HepG2 (cell line): ENCODE results near the gene PYGO1. TPM values are rescaled to one million over a fixed set of nuclear protein-coding genes. Genes with fewer than 3 reads are reported as not detected.

Experiments
- ATAC-seq: fragments of 200-7000 bp; cut with Tn5 transposase; 3 replicates; pipeline ENCODE4 v1.9.1; 2020; ENCODE audit warnings: mild to moderate bottlenecking, moderate library complexity
- BruUV-seq: library from RNA; stranded (reverse); fragments of 400-500 nt; replicated peaks from 2 replicates; lab custom pipeline; 2021; lab: Mats Ljungman, UMichigan
- CTCF ChIA-PET: fragments of 300-600 bp; formaldehyde crosslinking; extraction: SDS; loops from one replicate; lab custom pipeline; 2021; ENCODE audit warnings: low total read pairs, inconsistent platforms, low intra/inter-chr PET ratio; lab: Yijun Ruan, JAX
- POLR2A ChIA-PET: fragments of 350-600 bp; sonication (Branson Sonifier 250); formaldehyde crosslinking; loops from one replicate; lab custom pipeline; 2020; ENCODE audit warnings: antibody characterized with exemption, inconsistent platforms; lab: Yijun Ruan, JAX
- DNase-seq: peaks from one replicate; pipeline ENCODE4 v3.0.0-alpha.2; 2015; ENCODE audit warnings: low spot score
- FAIRE-seq: peaks from 3 replicates; lab custom pipeline; 2011; peaks lifted over from hg19 to GRCh38; lab: Jason Lieb, UNC
- H2AFZ ChIP-seq: one replicate; pipeline ENCODE4 v1.6.1; 2011; ENCODE audit warnings: low read length, inconsistent platforms
- H3K27ac ChIP-seq: fragments of 300-600 bp; 3 replicates; pipeline ENCODE4 v1.8.0; 2011; ENCODE audit warnings: mixed run types, mild to moderate bottlenecking, mixed read lengths, low read length, inconsistent platforms; ENCODE audit not compliant: insufficient read depth; ENCODE audit errors: extremely low read length
- H3K27me3 ChIP-seq, 2 experiments: fragments of 200-600 bp in 1 of 2; 2 replicates in 1 of 2; 3 replicates in 1 of 2; pipeline versions ENCODE4 v1.6.0 to v1.8.0; 2011; ENCODE audit warnings: low read length in 2 of 2, mild to moderate bottlenecking in 2 of 2, moderate library complexity in 2 of 2, inconsistent platforms in 1 of 2; ENCODE audit not compliant: insufficient read depth in 2 of 2, control insufficient read depth in 1 of 2
- H3K36me3 ChIP-seq, 2 experiments: fragments of 200-600 bp in 1 of 2; replicated peaks in 1 of 2; 2 replicates in 1 of 2; 3 replicates in 1 of 2; pipeline versions ENCODE4 v1.5.1 to v1.8.0; 2011; ENCODE audit warnings: low read length in 2 of 2, inconsistent platforms in 1 of 2; ENCODE audit not compliant: insufficient read depth in 2 of 2, control insufficient read depth in 1 of 2
- H3K4me1 ChIP-seq: 2 replicates; pipeline ENCODE4 v1.5.1; 2012; ENCODE audit warnings: low read length, inconsistent platforms; ENCODE audit not compliant: insufficient read depth
- H3K4me2 ChIP-seq: 2 replicates; pipeline ENCODE4 v1.6.0; 2011; ENCODE audit warnings: low read depth, low read length, inconsistent platforms
- H3K4me3 ChIP-seq, 3 experiments: fragments of 200-600 bp in 1 of 3; sonication (generic), shearing (Covaris generic) in 1 of 3; replicated peaks in 1 of 3; 2 replicates each; pipeline ENCODE4 v1.5.1; 2011 to 2016; ENCODE audit warnings: low read length in 3 of 3, inconsistent platforms in 2 of 3, low read depth in 2 of 3, mild to moderate bottlenecking in 2 of 3, control low read depth in 1 of 3, mixed read lengths in 1 of 3; ENCODE audit not compliant: insufficient read depth in 1 of 3
- H3K79me2 ChIP-seq: one replicate; pipeline ENCODE4 v1.6.1; 2011; ENCODE audit warnings: low read length, inconsistent platforms; ENCODE audit not compliant: insufficient read depth
- H3K9ac ChIP-seq: 2 replicates; pipeline ENCODE4 v1.6.0; 2011; ENCODE audit warnings: mild to moderate bottlenecking, low read depth, low read length, inconsistent platforms; ENCODE audit not compliant: insufficient read depth
- H3K9me3 ChIP-seq: 2 replicates; pipeline ENCODE4 v1.5.1; 2012; ENCODE audit warnings: mild to moderate bottlenecking, low read length
- H4K20me1 ChIP-seq: 2 replicates; pipeline ENCODE4 v1.6.0; 2011; ENCODE audit warnings: inconsistent platforms, mild to moderate bottlenecking, low read length, moderate library complexity; ENCODE audit not compliant: insufficient read depth
- ATM ChIP-seq: fragments of 450-650 bp; IDR thresholded peaks from 2 replicates; pipeline ENCODE4 v1.7.1; 2017; ENCODE audit warnings: mild to moderate bottlenecking, borderline replicate concordance
- CREB1 ChIP-seq, 2 experiments: fragments of 450-650 bp in 1 of 2; IDR thresholded peaks; 2 replicates each; pipeline ENCODE4 v1.6.1; 2016 to 2017; ENCODE audit warnings: control low read depth in 1 of 2, mild to moderate bottlenecking in 1 of 2, missing compliant biosample characterization in 1 of 2, missing genetic modification characterization in 1 of 2
- EED ChIP-seq: sonication (generic); formaldehyde crosslinking; IDR thresholded peaks from 2 replicates; pipeline ENCODE4 v1.5.0; 2020; ENCODE audit warnings: mild to moderate bottlenecking, missing genetic modification reagents
- ESRRA ChIP-seq: sonication (generic); formaldehyde crosslinking; IDR thresholded peaks from 2 replicates; pipeline ENCODE4 v1.5.1; 2020; ENCODE audit warnings: mild to moderate bottlenecking, low read depth, missing genetic modification reagents
- HMGA1 ChIP-seq: sonication (generic); formaldehyde crosslinking; conservative IDR thresholded peaks from 2 replicates; pipeline ENCODE4 v1.4.0; 2020; ENCODE audit warnings: missing genetic modification reagents
- KLF12 ChIP-seq: sonication (generic); formaldehyde crosslinking; IDR thresholded peaks from 2 replicates; pipeline ENCODE4 v1.4.0; 2020; ENCODE audit warnings: missing genetic modification reagents, borderline replicate concordance
- MATR3 ChIP-seq: sonication (generic); formaldehyde crosslinking; IDR thresholded peaks from 2 replicates; pipeline ENCODE4 v1.4.0; 2020; ENCODE audit warnings: missing genetic modification reagents
- NR2F2 ChIP-seq: IDR thresholded peaks from 2 replicates; pipeline ENCODE4 v1.6.1; 2012; ENCODE audit warnings: low read depth, inconsistent platforms, borderline replicate concordance
- PRPF4 ChIP-seq: fragments of 200-400 bp; formaldehyde crosslinking; IDR thresholded peaks from 2 replicates; pipeline ENCODE4 v1.6.1; 2016; ENCODE audit warnings: low read length, low read depth; ENCODE audit not compliant: poor library complexity, severe bottlenecking
- ZBTB8A ChIP-seq: sonication (generic); formaldehyde crosslinking; IDR thresholded peaks from 2 replicates; pipeline ENCODE4 v1.4.0; 2020; ENCODE audit warnings: mild to moderate bottlenecking, low read depth, missing genetic modification reagents, borderline replicate concordance
- ZNF124 ChIP-seq: sonication (generic); formaldehyde crosslinking; IDR thresholded peaks from 2 replicates; pipeline ENCODE4 v1.4.0; 2020; ENCODE audit warnings: missing genetic modification reagents
- ZNF136 ChIP-seq: sonication (generic); formaldehyde crosslinking; IDR thresholded peaks from 2 replicates; pipeline ENCODE4 v1.8.1; 2022; ENCODE audit warnings: low read depth, mild to moderate bottlenecking, moderate library complexity, missing genetic modification reagents
- ZNF589 ChIP-seq: sonication (generic); formaldehyde crosslinking; conservative IDR thresholded peaks from 2 replicates; pipeline ENCODE4 v1.8.0; 2022; ENCODE audit warnings: mild to moderate bottlenecking, moderate library complexity, missing genetic modification reagents
- ZNF747 ChIP-seq: sonication (generic); formaldehyde crosslinking; IDR thresholded peaks from 2 replicates; pipeline ENCODE4 v1.8.1; 2023; ENCODE audit warnings: missing genetic modification reagents, mild to moderate bottlenecking, borderline replicate concordance
- ZNF781 ChIP-seq: sonication (generic); formaldehyde crosslinking; IDR thresholded peaks from 2 replicates; pipeline ENCODE4 v1.5.1; 2020; ENCODE audit warnings: borderline replicate concordance, mild to moderate bottlenecking, missing genetic modification reagents; ENCODE audit errors: not compliant biosample characterization
- whole genome bisulfite sequencing: methylation state at CpG from one replicate; pipeline ENCODE4 v1.1.6; 2017; ENCODE audit warnings: low lambda C conversion rate; 5-methylcytosine and 5-hydroxymethylcytosine counted together
- in situ Hi-C: cut with HindIII; loops from 2 replicates; pipeline ENCODE4 v1.10.0; 2017; ENCODE audit warnings: low pct_unique_long_range_greater_than_20kb; ENCODE audit not compliant: extremely low pct_ligation_motif_present
- intact Hi-C: fragments of 100-400 bp; cut with micrococcal nuclease; formaldehyde crosslinking; loops from one replicate; pipeline ENCODE4 v1.10.0; 2022; ENCODE audit not compliant: unreplicated experiment
- polyA plus RNA-seq, 8 experiments: library from polyadenylated mRNA; depleted of rRNA in 3 of 8; stranded (reverse) in 7 of 8; unstranded in 1 of 8; fragments of >200 nt; fragmentation: Illumina TruSeq in 4 of 8; extraction: Trizol in 4 of 8; gene quantifications; 2 replicates each; pipeline versions ENCODE4 v1.2.1 to v1.2.3, GENCODE V29; 2011 to 2016; ENCODE audit warnings: low read depth in 4 of 8, missing spikeins in 1 of 8, mixed read lengths in 1 of 8; ENCODE audit not compliant: insufficient read depth in 1 of 8
- total RNA-seq, 5 experiments: library from RNA; depleted of rRNA; stranded (reverse); fragments of >200 nt; fragmentation: Illumina TruSeq; extraction: Trizol; gene quantifications; 2 replicates each; pipeline ENCODE4 v1.2.3, GENCODE V29; 2016; ENCODE audit warnings: low read depth in 1 of 5
- TF ChIP-seq, protein P1 (sequence below): sonication (generic); formaldehyde crosslinking; IDR thresholded peaks from 2 replicates; pipeline ENCODE4 v1.4.0; 2020; ENCODE audit warnings: low read depth, mild to moderate bottlenecking, missing genetic modification reagents
- TF ChIP-seq, protein P2 (sequence below): sonication (generic); formaldehyde crosslinking; IDR thresholded peaks from 2 replicates; pipeline ENCODE4 v1.4.0; 2020; ENCODE audit warnings: missing genetic modification reagents

Gene PYGO1
- total and polyA plus RNA-seq, 2 of the 13 experiments (the other 11 are each of a cell fraction or from before 2014, with no cell fraction given), result 1.1 to 1.8 TPM

DNA sequence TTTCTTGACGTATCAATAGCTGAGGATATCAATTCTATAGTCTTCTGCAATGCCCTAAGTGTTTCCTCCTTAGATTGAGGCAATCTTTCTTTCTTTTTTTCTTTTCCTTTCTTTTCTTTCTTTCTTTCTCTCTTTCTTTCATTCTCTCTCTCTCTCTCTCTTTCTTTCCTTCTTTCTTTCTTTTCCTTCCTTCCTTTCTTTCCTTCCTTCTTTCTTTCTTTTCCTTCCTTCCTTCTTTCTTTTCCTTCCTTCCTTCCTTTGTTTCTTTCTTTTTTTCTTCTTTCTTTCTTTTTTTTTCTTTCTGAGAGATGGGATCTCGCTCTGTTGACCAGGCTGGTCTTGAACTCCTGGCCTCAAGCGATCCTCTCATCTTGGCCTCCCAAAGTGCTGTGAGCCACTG is 70.1 kb downstream of the PYGO1 start:
- Histone ChIP-seq H3K4me3 (no peak overlapping the region), H3K36me3 (no peaks in the 10 kb centered on the region), H3K27me3 (no peaks in the 10 kb centered on the region), H2AFZ (no peak overlapping the region), H3K27ac (no peak overlapping the region), H3K4me2 (no peak overlapping the region), H3K79me2 (no peaks in the 10 kb centered on the region), H3K4me1 (no peaks in the 10 kb centered on the region), H3K9me3 (no peaks in the 10 kb centered on the region), H3K9ac (no peak overlapping the region), H4K20me1 (no peaks in the 10 kb centered on the region)
- POLR2A ChIA-PET, result interaction anchor here (0.7 kb wide), 1 partner anchor 15 kb away, joined by 3 read pairs; no protein-coding TSS in a partner anchor
- no peak for TF ChIP-seq ZNF136 (CRISPR knock-in tag)
- no peak for TF ChIP-seq ZNF781
- TF ChIP-seq, protein P1, sequence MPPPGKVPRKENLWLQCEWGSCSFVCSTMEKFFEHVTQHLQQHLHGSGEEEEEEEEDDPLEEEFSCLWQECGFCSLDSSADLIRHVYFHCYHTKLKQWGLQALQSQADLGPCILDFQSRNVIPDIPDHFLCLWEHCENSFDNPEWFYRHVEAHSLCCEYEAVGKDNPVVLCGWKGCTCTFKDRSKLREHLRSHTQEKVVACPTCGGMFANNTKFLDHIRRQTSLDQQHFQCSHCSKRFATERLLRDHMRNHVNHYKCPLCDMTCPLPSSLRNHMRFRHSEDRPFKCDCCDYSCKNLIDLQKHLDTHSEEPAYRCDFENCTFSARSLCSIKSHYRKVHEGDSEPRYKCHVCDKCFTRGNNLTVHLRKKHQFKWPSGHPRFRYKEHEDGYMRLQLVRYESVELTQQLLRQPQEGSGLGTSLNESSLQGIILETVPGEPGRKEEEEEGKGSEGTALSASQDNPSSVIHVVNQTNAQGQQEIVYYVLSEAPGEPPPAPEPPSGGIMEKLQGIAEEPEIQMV (CRISPR knock-in tag), result no peak
- TF ChIP-seq KLF12 (CRISPR knock-in tag), result no peak
- TF ChIP-seq, protein P2, sequence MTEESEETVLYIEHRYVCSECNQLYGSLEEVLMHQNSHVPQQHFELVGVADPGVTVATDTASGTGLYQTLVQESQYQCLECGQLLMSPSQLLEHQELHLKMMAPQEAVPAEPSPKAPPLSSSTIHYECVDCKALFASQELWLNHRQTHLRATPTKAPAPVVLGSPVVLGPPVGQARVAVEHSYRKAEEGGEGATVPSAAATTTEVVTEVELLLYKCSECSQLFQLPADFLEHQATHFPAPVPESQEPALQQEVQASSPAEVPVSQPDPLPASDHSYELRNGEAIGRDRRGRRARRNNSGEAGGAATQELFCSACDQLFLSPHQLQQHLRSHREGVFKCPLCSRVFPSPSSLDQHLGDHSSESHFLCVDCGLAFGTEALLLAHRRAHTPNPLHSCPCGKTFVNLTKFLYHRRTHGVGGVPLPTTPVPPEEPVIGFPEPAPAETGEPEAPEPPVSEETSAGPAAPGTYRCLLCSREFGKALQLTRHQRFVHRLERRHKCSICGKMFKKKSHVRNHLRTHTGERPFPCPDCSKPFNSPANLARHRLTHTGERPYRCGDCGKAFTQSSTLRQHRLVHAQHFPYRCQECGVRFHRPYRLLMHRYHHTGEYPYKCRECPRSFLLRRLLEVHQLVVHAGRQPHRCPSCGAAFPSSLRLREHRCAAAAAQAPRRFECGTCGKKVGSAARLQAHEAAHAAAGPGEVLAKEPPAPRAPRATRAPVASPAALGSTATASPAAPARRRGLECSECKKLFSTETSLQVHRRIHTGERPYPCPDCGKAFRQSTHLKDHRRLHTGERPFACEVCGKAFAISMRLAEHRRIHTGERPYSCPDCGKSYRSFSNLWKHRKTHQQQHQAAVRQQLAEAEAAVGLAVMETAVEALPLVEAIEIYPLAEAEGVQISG (CRISPR knock-in tag), result no peak
- TF ChIP-seq ATM, result no peak
- TF ChIP-seq PRPF4, result no peak
- no peak for TF ChIP-seq ZNF124 (CRISPR knock-in tag)
- TF ChIP-seq MATR3 (CRISPR knock-in tag), result no peak
- no peak for TF ChIP-seq HMGA1 (CRISPR knock-in tag)
- no peak for TF ChIP-seq ZBTB8A (CRISPR knock-in tag)
- no peak for TF ChIP-seq ZNF589 (CRISPR knock-in tag)
- TF ChIP-seq ESRRA (CRISPR knock-in tag), result no peak
- no peak for TF ChIP-seq EED (CRISPR knock-in tag)
- TF ChIP-seq ZNF747 (CRISPR knock-in tag), result no peak
- TF ChIP-seq CREB1 (IDR thresholded peaks at IDR 0.05), result no peak
- no peak for TF ChIP-seq CREB1 (CRISPR knock-in tag; IDR thresholded peaks at IDR 0.05)
- TF ChIP-seq NR2F2, result no peak
- no TSS peak for BruUV-seq
- CTCF ChIA-PET, result no interaction called here
- in situ Hi-C loops (no loop called here), intact Hi-C loops (no loop called here)
- no peak for DNase-seq
- WGBS, result 58% methylated on average over 3 of the region's 3 CpGs
- FAIRE-seq, result no peak
- ATAC-seq, result no peak
